HUES48 (cell line): ENCODE results near the gene USP7.
"Not testable (repeated sequence)": the region's sequence is repeated elsewhere in the genome, so short reads cannot be mapped to it uniquely, and the experiment has no call there.

ENCODE experiments used
- H3K27ac ChIP-seq: one replicate; pipeline ENCODE4 v1.7.0; 2013; ENCODE audit warnings: low read depth, low read length, inconsistent platforms
- H3K27me3 ChIP-seq: 2 replicates; pipeline ENCODE4 v1.6.1; 2013; ENCODE audit warnings: mild to moderate bottlenecking, low read length; ENCODE audit not compliant: control insufficient read depth, insufficient read depth
- H3K36me3 ChIP-seq: 2 replicates; pipeline ENCODE4 v1.6.1; 2013; ENCODE audit warnings: low read length; ENCODE audit not compliant: control insufficient read depth, insufficient read depth
- H3K4me1 ChIP-seq: 2 replicates; pipeline ENCODE4 v1.6.1; 2013; ENCODE audit warnings: mild to moderate bottlenecking, low read length; ENCODE audit not compliant: control insufficient read depth, insufficient read depth
- H3K4me3 ChIP-seq: 2 replicates; pipeline ENCODE4 v1.5.1; 2013; ENCODE audit warnings: mild to moderate bottlenecking, low read depth, low read length
- H3K9ac ChIP-seq: 2 replicates; pipeline ENCODE4 v1.6.1; 2013; ENCODE audit warnings: mild to moderate bottlenecking, low read depth, low read length, moderate library complexity
- H3K9me3 ChIP-seq: 2 replicates; pipeline ENCODE4 v1.6.1; 2013; ENCODE audit warnings: low read length; ENCODE audit not compliant: control insufficient read depth, insufficient read depth

USP7 gene

DNA sequence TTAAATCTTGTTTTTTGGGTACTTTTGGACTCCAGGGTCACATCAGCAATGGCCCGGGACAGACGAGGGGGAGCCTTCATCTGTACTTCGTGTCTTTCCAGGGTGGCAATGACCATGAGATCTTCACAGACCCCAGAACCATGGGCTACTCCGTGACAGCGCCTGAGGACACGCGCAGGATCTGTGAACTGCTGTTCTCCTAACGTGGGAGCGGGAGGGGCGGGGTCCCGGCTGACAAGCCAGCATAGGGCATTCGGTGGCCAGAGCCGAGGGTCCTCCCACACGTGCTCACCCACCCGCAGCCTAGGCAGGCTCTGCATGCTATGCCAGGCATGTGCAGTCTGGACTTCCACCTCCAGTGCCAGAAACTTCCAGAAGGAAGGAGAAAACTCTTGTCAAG is 116.1 kb downstream of the USP7 start:
- Histone ChIP-seq H3K36me3 (peaks cover 55% of the 10 kb centered on the region), H3K4me3 (no peak overlapping the region), H3K9me3 (no peaks in the 10 kb centered on the region), H3K27me3 (no peaks in the 10 kb centered on the region), H3K9ac (no peak overlapping the region), H3K4me1 (peaks cover 3% of the 10 kb centered on the region; the same call in 1 of the 2 replicates), H3K27ac (no peak overlapping the region)

DNA sequence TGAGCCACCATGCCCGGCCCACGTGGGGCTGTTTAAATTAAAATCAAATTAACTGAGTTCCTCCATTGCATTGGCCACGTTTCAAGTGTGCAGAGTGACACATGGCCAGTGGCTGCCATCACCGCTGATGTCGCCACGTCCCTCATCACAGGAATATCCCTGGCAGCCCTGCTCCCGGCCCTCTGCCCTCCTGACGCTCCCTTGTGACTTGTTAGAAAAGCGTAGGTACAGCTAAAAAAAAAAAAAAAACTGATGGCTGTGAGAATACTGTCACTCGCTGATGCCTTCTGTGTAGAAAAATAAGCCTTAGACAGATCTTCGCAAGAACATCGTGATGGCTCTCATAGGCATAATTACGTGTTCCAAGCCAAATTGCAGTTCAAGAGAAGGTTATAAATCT is 116.6 kb downstream of the USP7 start:
- no peaks in the 10 kb centered on the region for H3K27me3 ChIP-seq
- no peak overlapping the region for H3K27ac ChIP-seq
- peaks cover 3% of the 10 kb centered on the region; the same call in 1 of the 2 replicates for H3K4me1 ChIP-seq
- H3K9me3 ChIP-seq = no peaks in the 10 kb centered on the region
- H3K9ac ChIP-seq = no peak overlapping the region
- peaks cover 50% of the 10 kb centered on the region for H3K36me3 ChIP-seq
- no peak overlapping the region for H3K4me3 ChIP-seq

DNA sequence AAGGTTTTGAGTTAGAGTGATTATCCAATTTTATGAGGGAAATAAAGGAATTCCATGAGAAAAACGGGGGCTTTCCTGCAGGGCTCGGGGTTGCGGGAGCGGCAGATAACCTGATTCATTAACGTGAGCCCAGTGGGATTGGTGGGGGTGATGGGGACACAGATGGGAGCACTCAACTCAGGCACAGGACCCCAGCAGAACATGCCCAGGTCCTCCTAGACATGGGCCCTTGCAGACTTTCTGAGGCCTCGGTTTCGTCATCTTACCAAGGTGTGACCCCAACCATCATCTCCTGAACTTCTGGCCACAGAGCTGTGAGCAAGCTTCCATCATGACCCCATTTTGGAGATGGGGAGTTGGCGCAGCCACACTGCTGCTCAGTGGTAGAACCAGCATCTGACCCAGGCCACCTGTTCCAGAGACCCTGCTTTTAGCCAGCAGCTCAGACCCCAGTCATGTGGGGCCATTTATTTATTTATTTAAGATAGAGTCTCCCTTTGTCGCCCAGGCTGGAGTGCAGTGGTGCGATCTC is 117.2 kb downstream of the USP7 start:
- no peak overlapping the region for H3K27ac ChIP-seq
- no peaks in the 10 kb centered on the region for H3K9me3 ChIP-seq
- H3K27me3 ChIP-seq = no peaks in the 10 kb centered on the region
- H3K4me3 ChIP-seq = no peak overlapping the region
- peaks cover 43% of the 10 kb centered on the region for H3K36me3 ChIP-seq
- H3K9ac ChIP-seq = no peak overlapping the region
- peaks cover 3% of the 10 kb centered on the region; the same call in 1 of the 2 replicates for H3K4me1 ChIP-seq

DNA sequence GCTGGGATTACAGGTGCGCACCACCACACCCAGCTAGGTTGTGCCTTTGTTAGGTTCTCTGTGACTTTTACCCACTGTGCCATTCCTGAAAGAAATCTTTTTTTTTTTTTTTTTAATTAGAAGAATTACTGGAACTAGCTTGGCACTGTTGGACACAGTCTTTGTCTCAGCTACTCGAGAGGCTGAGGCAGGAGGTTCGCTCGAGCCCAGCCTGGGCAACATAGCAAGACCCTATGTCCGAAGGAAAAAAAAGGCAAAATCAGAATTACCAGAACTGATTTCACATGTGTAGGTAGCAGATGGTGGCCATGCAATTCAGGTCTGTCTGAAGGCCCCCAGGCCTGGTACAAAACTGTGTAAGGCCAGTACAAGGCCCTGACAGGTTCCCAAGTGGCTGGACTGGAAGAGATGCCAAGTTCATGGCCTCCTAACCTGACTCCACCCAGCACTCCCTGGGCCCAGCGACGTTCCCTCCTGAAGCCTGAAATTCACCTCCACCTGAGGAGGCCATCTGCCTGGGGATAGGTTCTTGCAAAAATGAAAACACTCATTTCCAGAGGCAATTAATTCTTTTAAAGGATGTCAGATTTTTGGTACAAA is 117.9 kb downstream of the USP7 start:
- no peaks in the 10 kb centered on the region for H3K27me3 ChIP-seq
- H3K9ac ChIP-seq = no peak overlapping the region
- H3K27ac ChIP-seq = no peak overlapping the region
- no peak overlapping the region for H3K4me3 ChIP-seq
- peaks cover 41% of the 10 kb centered on the region for H3K36me3 ChIP-seq
- H3K9me3 ChIP-seq = no peaks in the 10 kb centered on the region
- H3K4me1 ChIP-seq = peaks cover 3% of the 10 kb centered on the region; the same call in 1 of the 2 replicates

DNA sequence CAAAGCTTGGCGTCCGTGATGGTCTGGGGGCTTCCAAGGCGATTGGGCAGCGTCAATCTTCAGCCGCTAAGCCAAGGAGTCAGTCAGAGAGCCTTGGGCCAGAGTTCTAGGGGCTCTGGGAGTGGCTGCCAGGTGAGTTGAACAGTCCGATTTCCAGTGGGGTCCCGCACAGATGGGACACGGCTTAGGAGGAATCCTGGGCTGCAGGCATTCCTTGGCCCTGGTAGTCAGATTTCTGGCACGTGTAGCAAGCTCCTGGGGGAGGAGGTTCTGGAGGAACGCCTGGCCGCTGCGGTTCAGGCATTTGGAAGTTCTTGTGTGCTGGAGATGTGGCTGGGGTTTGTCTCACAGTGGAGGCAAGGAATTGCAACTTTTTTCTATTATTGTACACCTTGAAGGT is 120.4 kb downstream of the USP7 start:
- H3K9ac ChIP-seq, H3K4me1 ChIP-seq, H3K27me3 ChIP-seq, H3K9me3 ChIP-seq, H3K4me3 ChIP-seq, H3K27ac ChIP-seq: not testable (repeated sequence)
- peaks cover 18% of the 10 kb centered on the region; the same call in 1 of the 2 replicates for H3K36me3 ChIP-seq
